Activated CD4-positive, alpha-beta memory T cell treated with anti-CD3 and anti-CD28 coated beads for 36 hours (primary cell): Measurements from ENCODE around the gene OSM. TPM values are rescaled to one million over a fixed set of nuclear protein-coding genes. Genes with fewer than 3 reads are reported as not detected.

Source experiments
- CTCF ChIA-PET: fragments of 350-600 bp; sonication (Branson Sonifier 250); formaldehyde crosslinking; loops from one replicate; lab custom pipeline; 2021; ENCODE audit warnings: antibody characterized with exemption, inconsistent platforms; lab: Charles Lee
- POLR2A ChIA-PET: fragments of 350-600 bp; sonication (Branson Sonifier 250); formaldehyde crosslinking; loops from one replicate; lab custom pipeline; 2021; ENCODE audit warnings: antibody characterized with exemption; lab: Charles Lee
- DNase-seq: peaks from one replicate; pipeline ENCODE4 v3.0.0-alpha.2; 2020
- H3K27ac Mint-ChIP-seq: one replicate; pipeline ENCODE4 v1.8.0; 2021; ENCODE audit warnings: mixed read lengths
- H3K27me3 Mint-ChIP-seq: one replicate; pipeline ENCODE4 v1.8.0; 2021; ENCODE audit warnings: mixed read lengths
- H3K36me3 Mint-ChIP-seq: one replicate; pipeline ENCODE4 v1.8.0; 2021; ENCODE audit warnings: mixed read lengths
- H3K4me1 Mint-ChIP-seq: one replicate; pipeline ENCODE4 v1.8.0; 2021; ENCODE audit warnings: low read depth, mixed read lengths
- H3K4me3 Mint-ChIP-seq: one replicate; pipeline ENCODE4 v1.8.0; 2021; ENCODE audit warnings: mild to moderate bottlenecking, mixed read lengths
- H3K9me3 Mint-ChIP-seq: one replicate; pipeline ENCODE4 v1.8.0; 2021; ENCODE audit warnings: mixed read lengths
- intact Hi-C: fragments of 100-400 bp; cut with micrococcal nuclease; formaldehyde crosslinking; loops from one replicate; pipeline ENCODE4 v1.15.1; 2023
- total RNA-seq, 2 experiments: library from RNA; stranded (reverse); gene quantifications; one replicate each; pipeline ENCODE4 v1.2.3, GENCODE V29; 2021

The OSM gene
- total RNA-seq, 2 experiments from 2014 or later = 39.6 to 41.2 TPM

GRCh38 chr22:30275625-30276024, 9.0 kb upstream of the OSM start:
- peak overlapping the region; percentile 13 for H3K4me3 Mint-ChIP-seq
- POLR2A ChIA-PET = interaction anchor here (0.8 kb wide), 1 partner anchor 9 kb away, joined by 3 read pairs; the partner anchor contains the start of gene OSM
- peaks cover 7% of the 10 kb centered on the region for H3K36me3 Mint-ChIP-seq
- H3K27ac Mint-ChIP-seq = no peak overlapping the region
- CTCF ChIA-PET = interaction anchor here (0.8 to 1.5 kb wide), 3 partner anchors 12 to 168 kb away, joined by 3 to 4 read pairs (median 3); no protein-coding TSS in a partner anchor
- peaks cover 33% of the 10 kb centered on the region for H3K4me1 Mint-ChIP-seq
- H3K27me3 Mint-ChIP-seq = no peaks in the 10 kb centered on the region
- H3K9me3 Mint-ChIP-seq = no peaks in the 10 kb centered on the region
- peak; percentile 46 for DNase-seq
- intact Hi-C loops = no loop called here

GRCh38 chr22:30274437-30274812, 7.8 kb upstream of the OSM start:
- peaks cover 12% of the 10 kb centered on the region for H3K36me3 Mint-ChIP-seq
- no peak for DNase-seq
- H3K4me3 Mint-ChIP-seq = no peak overlapping the region
- no peaks in the 10 kb centered on the region for H3K27me3 Mint-ChIP-seq
- intact Hi-C loops = no loop called here
- H3K27ac Mint-ChIP-seq = no peak overlapping the region
- H3K9me3 Mint-ChIP-seq = no peaks in the 10 kb centered on the region
- peaks cover 29% of the 10 kb centered on the region for H3K4me1 Mint-ChIP-seq
- POLR2A ChIA-PET = interaction anchor here (0.6 kb wide), 1 partner anchor 802 kb away, joined by 4 read pairs; no protein-coding TSS in a partner anchor
- CTCF ChIA-PET = interaction anchor here (1.0 kb wide), 1 partner anchor 170 kb away, joined by 3 read pairs; no protein-coding TSS in a partner anchor

GRCh38 chr22:30273711-30274436, 7.2 kb upstream of the OSM start:
- intact Hi-C loops = no loop called here
- Mint-ChIP-seq H3K27me3 (no peaks in the 10 kb centered on the region), H3K36me3 (peaks cover 14% of the 10 kb centered on the region), H3K9me3 (no peaks in the 10 kb centered on the region), H3K27ac (no peak overlapping the region), H3K4me1 (peaks cover 26% of the 10 kb centered on the region), H3K4me3 (no peak overlapping the region)
- ChIA-PET POLR2A (interaction anchor here (0.6 kb wide), 1 partner anchor 802 kb away, joined by 4 read pairs; no protein-coding TSS in a partner anchor), CTCF (no interaction called here)
- no peak for DNase-seq

- POLR2A ChIA-PET = no interaction called here
- Mint-ChIP-seq H3K36me3 (peaks cover 18% of the 10 kb centered on the region), H3K27me3 (no peaks in the 10 kb centered on the region), H3K4me1 (peaks cover 33% of the 10 kb centered on the region), H3K9me3 (no peaks in the 10 kb centered on the region), H3K27ac (no peak overlapping the region), H3K4me3 (no peak overlapping the region)
- CTCF ChIA-PET = interaction anchor here (1.3 to 1.4 kb wide), 2 partner anchors 9 to 15 kb away, joined by 7 to 8 read pairs; no protein-coding TSS in a partner anchor
- intact Hi-C loops = no loop called here
- no peak for DNase-seq
These were observed 6.3 kb upstream of the OSM start for GRCh38 chr22:30272781-30273601.

GRCh38 chr22:30270832-30271231, 4.2 kb upstream of the OSM start:
- no peaks in the 10 kb centered on the region for H3K27me3 Mint-ChIP-seq
- no peak overlapping the region for H3K4me3 Mint-ChIP-seq
- DNase-seq = no peak
- peaks cover 31% of the 10 kb centered on the region for H3K4me1 Mint-ChIP-seq
- H3K9me3 Mint-ChIP-seq = no peaks in the 10 kb centered on the region
- POLR2A ChIA-PET = no interaction called here
- H3K36me3 Mint-ChIP-seq = peaks cover 32% of the 10 kb centered on the region
- H3K27ac Mint-ChIP-seq = no peak overlapping the region
- CTCF ChIA-PET = interaction anchor here (1.4 to 4.2 kb wide), 2 partner anchors 17 to 163 kb away, joined by 3 to 37 read pairs; partner anchors contain the start of gene CASTOR1
- intact Hi-C loops = no loop called here

- no peaks in the 10 kb centered on the region for H3K9me3 Mint-ChIP-seq
- peaks cover 30% of the 10 kb centered on the region for H3K4me1 Mint-ChIP-seq
- intact Hi-C loops = loop anchor here (10.0 kb wide), 1 partner anchor 504 kb away; the partner anchor contains the start of genes UQCR10 and ZMAT5
- H3K27me3 Mint-ChIP-seq = no peaks in the 10 kb centered on the region
- POLR2A ChIA-PET = interaction anchor here (1.0 to 1.7 kb wide), 3 partner anchors 10 to 165 kb away, joined by 3 to 6 read pairs (median 5); no protein-coding TSS in a partner anchor
- H3K4me3 Mint-ChIP-seq = peak overlapping the region; percentile 86
- peaks cover 48% of the 10 kb centered on the region for H3K36me3 Mint-ChIP-seq
- CTCF ChIA-PET = interaction anchor here (0.5 to 4.2 kb wide), 3 partner anchors 19 to 119 kb away, joined by 3 to 37 read pairs (median 5); partner anchors contain the start of genes CASTOR1 and RNF215
- no peak for DNase-seq
- H3K27ac Mint-ChIP-seq = peak overlapping the region; percentile 97
These were observed 1.7 kb upstream of the OSM start for GRCh38 chr22:30268331-30268730.

- ChIA-PET CTCF (interaction anchor here (0.5 to 4.2 kb wide), 8 partner anchors 15 to 162 kb away, joined by 3 to 37 read pairs (median 4); partner anchors contain the start of genes CASTOR1 and RNF215), POLR2A (interaction anchor here (0.7 to 2.2 kb wide), 6 partner anchors 8 to 89 kb away, joined by 3 to 7 read pairs (median 5); partner anchors contain the start of genes CCDC157 and SF3A1)
- Mint-ChIP-seq H3K4me1 (peaks cover 36% of the 10 kb centered on the region), H3K9me3 (no peaks in the 10 kb centered on the region), H3K27me3 (no peaks in the 10 kb centered on the region), H3K36me3 (peaks cover 52% of the 10 kb centered on the region), H3K27ac (peak overlapping the region; percentile 97), H3K4me3 (peak overlapping the region; percentile 86)
- DNase-seq = peak; percentile 77
- intact Hi-C loops = loop anchor here (1.0 to 10.0 kb wide), 2 partner anchors 80 to 503 kb away; partner anchors contain the start of genes UQCR10 and ZMAT5
These were observed 991 bp upstream of the OSM start for GRCh38 chr22:30267382-30268302.

- intact Hi-C loops = loop anchor here (1.0 to 10.0 kb wide), 3 partner anchors 20 to 501 kb away; partner anchors contain the start of genes LIF, UQCR10 and ZMAT5
- peaks cover 44% of the 10 kb centered on the region for H3K4me1 Mint-ChIP-seq
- peak; percentile 92 for DNase-seq
- H3K9me3 Mint-ChIP-seq = no peaks in the 10 kb centered on the region
- ChIA-PET CTCF (interaction anchor here (1.8 to 7.9 kb wide), 3 partner anchors 21 to 159 kb away, joined by 7 to 154 read pairs (median 7); partner anchors contain the start of genes CASTOR1 and RNF215), POLR2A (interaction anchor here (1.0 to 2.2 kb wide), 3 partner anchors 22 to 159 kb away, joined by 4 to 7 read pairs (median 5); partner anchors contain the start of genes CCDC157 and SF3A1)
- no peaks in the 10 kb centered on the region for H3K27me3 Mint-ChIP-seq
- H3K4me3 Mint-ChIP-seq = peak overlapping the region; percentile 86
- H3K27ac Mint-ChIP-seq = peak overlapping the region; percentile 97
- H3K36me3 Mint-ChIP-seq = peaks cover 57% of the 10 kb centered on the region
These were observed 717 bp downstream of the OSM start for GRCh38 chr22:30265823-30266444.

- POLR2A ChIA-PET = interaction anchor here (1.0 to 1.4 kb wide), 3 partner anchors 96 to 160 kb away, joined by 3 to 4 read pairs (median 3); no protein-coding TSS in a partner anchor
- Mint-ChIP-seq H3K36me3 (peaks cover 54% of the 10 kb centered on the region), H3K9me3 (no peaks in the 10 kb centered on the region), H3K4me3 (peak overlapping the region; percentile 86), H3K27ac (peak overlapping the region; percentile 97), H3K27me3 (no peaks in the 10 kb centered on the region), H3K4me1 (peaks cover 44% of the 10 kb centered on the region)
- intact Hi-C loops = loop anchor here (10.0 kb wide), 1 partner anchor 500 kb away; the partner anchor contains the start of genes UQCR10 and ZMAT5
- CTCF ChIA-PET = interaction anchor here (1.2 to 7.9 kb wide), 6 partner anchors 11 to 158 kb away, joined by 3 to 154 read pairs (median 7); partner anchors contain the start of genes CASTOR1 and RNF215
- DNase-seq = no peak
These were observed 1.4 kb downstream of the OSM start for GRCh38 chr22:30265131-30265720.
